Activated CD8-positive, alpha-beta memory T cell treated with anti-CD3 and anti-CD28 coated beads, Interleukin-2, amount 10 ng/mL, durations not matched to agents 7 days and 5 days (primary cell): ENCODE data around the gene FADS1. TPM values are rescaled to one million over a fixed set of nuclear protein-coding genes. Genes with fewer than 3 reads are reported as not detected.

Source experiments
- total RNA-seq, 2 experiments: library from RNA; stranded (reverse); gene quantifications; one replicate each; pipeline ENCODE4 v1.2.3, GENCODE V29; 2021

The FADS1 gene
- total RNA-seq, 2 experiments from 2014 or later, result 33.8 to 35.4 TPM

Other genes starting within 250 kb of the FADS1 start
- not detected for gene SYT7, start 235.9 kb downstream of the FADS1 start, total RNA-seq
- not detected for gene DAGLA, start 136.6 kb downstream of the FADS1 start, total RNA-seq
- gene MYRF, start 64.4 kb downstream of the FADS1 start, total RNA-seq, result 1 to 10 TPM; 2.1 to 2.2 TPM
- 100 to 1,000 TPM; 138 to 157 TPM for gene TMEM258, start 24.4 kb downstream of the FADS1 start, total RNA-seq
- 100 to 1,000 TPM; 141 to 150 TPM for gene FEN1, start 24.1 kb downstream of the FADS1 start, total RNA-seq
- gene FADS2, start 11.3 kb upstream of the FADS1 start, total RNA-seq, result 100 to 1,000 TPM; 174 to 184 TPM
- 1 to 10 TPM; 2.6 to 7.7 TPM for gene FADS3, start 74.5 kb upstream of the FADS1 start, total RNA-seq
- gene RAB3IL1, start 100.6 kb upstream of the FADS1 start, total RNA-seq, result not detected
- gene BEST1, start 133.3 kb upstream of the FADS1 start, total RNA-seq, result not detected
- 100 to 1,000 TPM; 740 to 867 TPM for gene FTH1, start 150.6 kb upstream of the FADS1 start, total RNA-seq